GM21529 (cell line): ENCODE measurements around the gene ARID1B.

Experiments
- ATAC-seq: cut with Tn5 transposase; IDR thresholded peaks from one replicate; pipeline ENCODE4 v1.9.1; 2021; ENCODE audit not compliant: unreplicated experiment

ARID1B gene

DNA sequence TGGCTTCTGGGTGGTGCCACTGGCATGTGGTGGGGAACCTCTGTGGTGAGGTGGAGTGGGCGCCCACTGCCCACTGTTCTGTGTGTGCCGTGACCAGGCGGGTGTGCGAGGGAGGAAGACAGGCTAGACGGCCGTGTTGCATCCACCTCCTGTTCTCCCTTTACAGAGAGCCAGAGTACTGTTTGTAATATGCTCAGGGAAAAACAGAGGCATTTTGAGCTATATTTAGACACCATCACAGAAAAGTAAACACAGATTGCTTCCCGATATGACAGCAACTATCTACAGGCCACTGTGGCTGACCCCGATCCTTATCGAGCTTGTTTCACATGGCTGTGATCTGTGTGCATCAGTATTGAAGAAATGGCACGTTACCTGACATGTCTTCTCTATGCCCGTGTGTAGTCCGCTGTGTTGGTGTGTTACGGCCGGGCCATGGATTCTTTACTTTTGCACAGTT lies 45.6 kb downstream of the ARID1B start:
- ATAC-seq: no peak

DNA sequence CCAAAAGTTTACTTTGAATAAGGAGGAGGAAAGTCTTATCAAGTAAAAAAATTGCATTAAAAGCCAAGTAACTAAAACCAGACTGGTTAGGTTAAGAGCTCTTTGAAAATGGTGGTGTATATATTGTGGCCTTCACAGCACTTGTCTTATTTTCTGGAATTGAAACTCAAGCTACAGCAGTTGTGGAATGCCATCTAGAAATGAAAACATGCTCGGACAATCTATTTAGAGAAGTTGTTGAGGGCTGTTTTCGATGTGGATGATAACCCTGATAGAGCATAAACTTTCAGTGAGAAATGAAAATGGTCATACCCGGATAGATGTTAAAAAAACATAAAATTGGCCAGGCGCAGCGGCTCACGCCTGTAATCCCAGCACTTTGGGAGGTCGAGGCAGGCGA lies 47.0 kb downstream of the ARID1B start:
- ATAC-seq: no peak

GRCh38 chr6:156825475-156825874 lies 48.3 kb downstream of the ARID1B start:
- ATAC-seq: no peak

DNA sequence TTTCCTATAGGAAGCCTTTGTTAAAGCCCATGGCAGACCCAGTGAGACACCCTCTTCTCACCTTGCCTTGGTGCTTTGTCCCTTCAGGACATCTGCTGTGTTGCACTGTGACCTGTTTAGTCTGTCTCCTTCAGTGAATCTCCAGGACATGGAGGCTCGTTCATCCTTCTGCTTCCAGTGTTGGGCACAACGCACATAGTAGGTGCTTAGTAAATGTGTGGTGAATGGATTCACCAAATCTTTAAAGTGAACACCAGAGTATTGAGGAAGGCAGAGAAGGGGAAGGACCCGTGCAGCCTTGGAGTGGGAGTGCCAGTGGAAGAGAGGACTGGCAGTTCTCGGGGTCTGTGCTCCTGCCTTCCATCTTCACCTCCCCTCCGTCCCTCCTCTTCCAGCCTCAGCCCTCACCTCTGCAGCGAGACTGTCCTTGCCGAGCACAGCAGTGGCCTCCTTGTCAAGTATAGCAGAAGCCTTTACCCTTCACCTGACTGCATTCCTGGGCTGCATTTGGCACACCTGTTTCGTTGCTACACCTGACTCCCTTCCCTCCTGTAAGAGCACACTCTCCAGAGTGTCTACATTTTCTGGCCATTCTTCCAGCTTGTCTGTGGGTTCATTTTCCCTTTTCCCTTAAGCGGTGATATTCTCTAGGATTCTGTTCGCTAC lies 49.2 kb downstream of the ARID1B start:
- no peak for ATAC-seq

DNA sequence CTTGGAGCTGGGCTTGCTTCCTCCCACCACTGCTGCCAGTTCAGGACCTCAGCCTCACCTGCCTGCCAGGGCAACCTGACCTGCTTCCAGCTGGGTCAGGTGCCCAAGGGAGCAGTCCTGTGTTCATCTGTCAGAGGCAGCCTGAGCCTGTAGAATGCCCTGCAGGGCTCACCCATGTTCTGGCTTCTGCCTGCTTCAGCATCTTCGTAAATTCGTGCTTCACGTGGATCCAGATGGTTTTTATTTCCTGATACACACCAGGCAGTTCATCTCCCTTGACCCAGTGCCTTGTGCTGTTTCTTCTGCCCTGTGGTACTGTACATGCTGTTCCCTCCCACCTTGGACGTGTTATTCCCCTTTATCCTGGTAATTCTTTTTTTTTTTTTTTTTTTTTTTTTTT lies 50.2 kb downstream of the ARID1B start:
- no peak for ATAC-seq

- peak; percentile 59 for ATAC-seq
These were observed 51.1 kb downstream of the ARID1B start for GRCh38 chr6:156828280-156828703.

DNA sequence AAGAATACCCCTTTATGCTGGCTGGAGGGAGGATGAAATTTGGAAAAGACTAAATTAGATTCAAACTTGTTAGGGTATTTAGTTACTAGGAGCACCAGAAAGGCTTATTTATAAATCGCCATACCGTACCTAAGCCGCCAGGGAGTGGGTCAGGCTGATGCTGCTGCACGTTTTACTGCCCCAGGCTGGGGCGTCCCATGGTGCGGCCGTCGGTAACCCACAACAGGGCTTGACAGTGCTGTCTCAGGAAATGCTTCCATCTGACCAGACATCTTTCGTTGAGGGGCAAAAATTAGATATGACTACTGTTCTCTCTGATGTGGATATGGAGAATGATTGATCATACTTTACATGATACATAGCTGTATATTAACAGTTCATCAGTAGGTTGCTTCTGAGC lies 52.9 kb downstream of the ARID1B start:
- ATAC-seq: no peak

- no peak for ATAC-seq
These were observed 55.1 kb downstream of the ARID1B start for GRCh38 chr6:156832231-156832647.

DNA sequence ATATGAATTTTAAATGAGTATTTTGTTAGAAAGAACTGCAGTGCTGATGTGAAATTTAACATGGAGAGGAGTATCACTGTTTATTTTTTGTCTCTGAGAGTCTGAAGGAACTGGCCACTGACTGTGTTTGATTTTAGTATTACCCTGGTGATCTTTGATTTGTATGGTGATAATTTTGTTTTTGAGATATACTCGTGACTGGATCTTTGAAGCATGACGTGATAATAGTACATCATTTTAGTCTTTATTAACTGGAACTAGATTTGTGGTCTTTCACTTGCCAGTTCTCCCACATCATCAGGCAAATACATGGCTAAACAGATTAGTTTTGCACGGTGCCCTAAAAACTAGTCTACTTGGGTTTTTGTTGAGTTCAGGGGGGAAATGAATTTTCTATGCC lies 55.5 kb downstream of the ARID1B start:
- ATAC-seq: no peak

DNA sequence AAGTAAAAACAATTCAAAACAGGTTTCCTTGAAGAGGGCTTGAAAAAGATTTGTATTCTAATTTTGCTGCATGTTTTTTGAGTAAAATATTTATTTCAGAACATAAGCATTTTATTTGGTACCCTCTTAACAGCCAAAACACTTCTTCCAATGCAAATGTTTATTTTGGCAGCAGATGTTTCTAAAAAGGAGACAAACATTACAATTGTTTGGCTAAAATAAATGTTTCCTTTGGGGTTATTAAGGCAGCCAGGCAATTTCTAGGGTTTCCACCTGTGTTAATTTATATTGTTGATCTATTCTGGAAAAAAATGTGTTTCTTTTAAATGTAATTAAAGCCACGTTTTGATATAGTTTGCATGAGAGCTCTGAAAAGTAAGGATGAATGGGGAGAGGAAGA lies 56.6 kb downstream of the ARID1B start:
- no peak for ATAC-seq

DNA sequence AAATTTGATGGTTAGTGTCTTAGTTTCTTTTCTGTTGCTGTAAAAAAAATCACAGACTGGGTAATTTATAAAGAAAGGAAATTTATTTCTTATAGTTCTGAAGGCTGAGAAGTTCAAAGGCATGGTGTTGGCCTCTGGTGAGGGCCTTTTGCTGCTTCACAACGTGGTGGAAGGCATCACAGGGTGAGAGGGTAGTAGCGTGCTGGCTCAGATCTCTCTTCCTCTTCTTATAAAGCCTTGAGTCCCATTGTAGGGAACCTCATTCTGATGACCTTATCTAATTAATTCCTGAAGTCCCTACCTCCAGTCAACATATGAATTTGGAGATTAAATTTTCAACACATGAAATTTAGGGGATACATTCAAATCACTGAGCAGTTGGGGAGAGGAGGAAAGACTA lies 62.0 kb downstream of the ARID1B start:
- no peak for ATAC-seq

DNA sequence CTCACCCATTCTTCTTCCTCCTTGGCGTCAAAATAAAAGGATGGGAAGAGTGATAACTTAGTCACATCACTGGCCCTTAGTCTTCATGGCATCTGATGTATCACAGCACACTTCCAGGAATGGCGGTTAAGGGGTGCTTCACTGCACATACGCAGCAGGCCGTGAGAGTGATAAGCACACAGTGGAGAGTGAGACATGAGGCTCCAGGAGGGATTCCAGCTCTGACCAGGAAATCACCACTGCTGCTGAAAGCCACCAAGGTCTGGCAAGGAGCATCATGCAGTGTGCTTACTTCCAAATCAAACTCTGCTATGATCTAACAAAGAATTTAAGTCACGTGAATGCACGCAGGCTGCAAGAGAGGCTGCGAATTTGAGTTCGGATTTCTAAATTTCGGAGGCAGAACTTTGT lies 62.4 kb downstream of the ARID1B start:
- no peak for ATAC-seq

- ATAC-seq: no peak
These were observed 63.0 kb downstream of the ARID1B start for GRCh38 chr6:156840136-156840535.

- ATAC-seq: no peak
These were observed 63.4 kb downstream of the ARID1B start for GRCh38 chr6:156840606-156841005.

DNA sequence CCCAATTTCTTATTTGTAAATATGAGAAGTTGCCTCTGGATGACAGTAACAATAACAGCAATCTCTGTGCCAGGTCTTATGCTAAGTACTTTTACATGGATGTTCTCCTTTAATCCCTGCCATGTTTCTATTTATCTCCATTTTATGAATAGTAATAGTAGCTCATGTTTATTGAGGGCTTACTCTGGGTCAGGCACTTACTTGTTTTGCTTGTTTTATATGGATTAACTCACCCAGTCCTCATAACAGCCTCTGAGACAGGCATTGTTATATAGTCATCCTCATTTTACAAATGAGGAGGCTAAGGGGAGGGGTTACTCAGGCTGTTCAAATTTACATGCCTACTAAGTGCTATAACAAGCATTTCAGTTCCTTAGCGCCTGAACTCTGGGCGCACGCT lies 64.3 kb downstream of the ARID1B start:
- no peak for ATAC-seq

- no peak for ATAC-seq
These were observed 65.5 kb downstream of the ARID1B start for GRCh38 chr6:156842598-156843250.

- no peak for ATAC-seq
These were observed 66.9 kb downstream of the ARID1B start for GRCh38 chr6:156844089-156844488.

GRCh38 chr6:156845454-156846155 lies 68.4 kb downstream of the ARID1B start:
- ATAC-seq: no peak

- ATAC-seq: no peak
These were observed 69.8 kb downstream of the ARID1B start for GRCh38 chr6:156846845-156847599.

GRCh38 chr6:156848123-156848522 lies 70.9 kb downstream of the ARID1B start:
- ATAC-seq: no peak

DNA sequence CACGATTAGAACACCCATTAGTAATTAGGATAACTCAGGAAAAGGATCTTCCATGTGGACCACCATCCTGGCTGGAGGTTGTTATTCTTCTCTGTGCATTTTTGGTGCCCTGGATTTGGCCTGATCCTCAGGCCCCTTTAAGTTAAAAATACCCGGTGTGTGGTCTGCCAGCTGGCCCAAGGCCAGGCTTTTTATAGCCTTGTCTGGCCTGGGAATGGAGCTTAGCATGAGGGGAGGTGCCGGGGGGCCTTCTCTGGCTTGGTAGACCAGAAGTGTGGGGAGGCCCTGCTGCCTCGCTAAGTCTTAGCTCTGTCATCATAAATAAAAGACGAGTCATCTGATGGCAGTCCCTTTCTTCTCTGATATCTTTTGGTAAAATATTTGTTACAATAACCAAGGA lies 71.4 kb downstream of the ARID1B start:
- ATAC-seq: no peak
